GM21390 (cell line): ENCODE results near the gene RGS13.
A peak's percentile ranks its signal among the peaks of the same experiment; 100 is the strongest.

ENCODE experiments used
- ATAC-seq: cut with Tn5 transposase; IDR thresholded peaks from one replicate; pipeline ENCODE4 v1.9.1; 2021; ENCODE audit not compliant: unreplicated experiment

RGS13 gene

GRCh38 chr1:192626366-192627179 is 9.4 kb upstream of the RGS13 start:
- peak; percentile 88 for ATAC-seq

- ATAC-seq = peak; percentile 43
Measured at GRCh38 chr1:192627901-192628300, 8.0 kb upstream of the RGS13 start.

DNA sequence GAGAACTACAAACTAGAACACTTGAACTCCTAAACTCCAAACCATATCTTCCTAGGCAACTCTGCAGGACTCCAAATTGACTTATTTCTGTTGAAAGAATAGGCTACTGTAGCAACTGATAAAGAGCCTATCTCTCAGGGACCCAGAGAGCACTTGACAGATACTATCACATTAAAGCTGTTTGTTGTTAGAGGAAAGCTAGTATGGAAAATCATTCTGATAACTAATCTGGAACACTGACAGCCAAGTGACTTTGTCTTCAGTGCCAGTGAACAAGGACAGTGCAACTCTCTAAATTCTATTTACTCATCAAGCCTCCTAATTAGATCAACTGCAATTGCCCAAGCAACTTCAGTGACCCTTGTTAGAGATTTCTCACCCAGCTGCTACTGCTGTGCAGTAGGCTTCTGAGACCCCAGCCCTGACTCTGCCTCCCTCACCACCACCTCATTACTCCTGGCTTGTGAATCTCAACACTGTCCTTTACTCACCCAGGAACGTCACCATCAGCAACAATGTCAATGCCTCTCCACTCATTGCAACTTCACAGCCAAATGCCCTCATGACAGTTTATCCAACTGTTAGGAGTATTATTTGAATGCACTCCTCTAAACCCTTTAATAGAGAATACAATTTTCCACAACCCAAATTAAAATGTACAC is 7.4 kb upstream of the RGS13 start:
- ATAC-seq = no peak

DNA sequence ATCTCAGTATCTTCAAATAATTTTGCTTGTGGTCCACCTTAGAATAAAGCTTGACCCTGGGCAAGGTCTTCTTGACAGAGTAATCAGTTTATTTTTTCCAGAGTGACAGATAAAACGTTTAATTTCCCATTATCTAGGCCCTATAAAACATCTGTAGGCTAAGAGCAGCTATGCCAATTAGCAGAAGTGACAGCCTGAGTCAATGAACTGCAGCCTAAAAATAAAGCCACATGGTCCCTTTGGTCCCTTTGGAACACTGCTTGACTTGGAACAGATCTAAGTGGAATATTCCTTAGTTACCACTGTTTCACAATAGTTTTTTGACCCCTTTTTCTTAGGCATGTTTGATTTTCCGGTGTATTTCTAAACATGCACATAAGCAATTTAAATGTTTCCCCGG is 6.3 kb upstream of the RGS13 start:
- ATAC-seq = no peak

DNA sequence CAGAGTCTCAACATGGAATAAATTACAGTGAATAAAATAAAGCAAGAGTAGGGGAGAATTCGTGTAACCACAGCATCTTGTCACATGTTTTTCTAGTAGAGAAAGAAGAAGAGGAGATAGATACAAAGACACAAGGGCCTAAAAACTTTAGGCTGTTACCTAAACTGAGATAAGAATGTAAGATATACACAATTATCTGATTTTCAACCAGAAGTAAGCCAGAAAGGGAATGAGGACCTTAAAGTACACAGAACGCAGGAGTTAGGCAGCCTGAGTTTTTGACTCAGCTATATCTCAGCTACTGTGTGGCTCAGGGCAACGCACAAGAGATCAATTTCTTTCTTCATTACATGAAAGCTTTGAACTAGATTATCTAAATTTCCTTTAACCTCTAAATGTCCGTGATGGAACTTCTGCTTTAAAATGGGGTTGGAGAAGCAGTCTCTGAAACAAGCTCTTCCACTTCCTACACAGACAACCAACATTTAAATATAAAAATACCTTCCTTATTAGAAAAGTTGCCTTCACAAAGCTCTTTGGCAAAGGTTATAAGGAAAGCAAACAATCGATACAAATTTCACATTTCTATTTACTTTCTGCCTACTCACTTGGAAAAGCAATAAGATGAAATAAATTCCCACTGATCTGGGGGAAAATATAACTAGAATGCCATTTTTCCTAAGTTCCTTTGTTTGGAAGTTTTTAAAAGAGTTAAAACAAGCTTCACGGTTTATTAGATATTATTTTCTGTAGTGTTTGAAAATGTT is 5.2 kb upstream of the RGS13 start:
- no peak for ATAC-seq

DNA sequence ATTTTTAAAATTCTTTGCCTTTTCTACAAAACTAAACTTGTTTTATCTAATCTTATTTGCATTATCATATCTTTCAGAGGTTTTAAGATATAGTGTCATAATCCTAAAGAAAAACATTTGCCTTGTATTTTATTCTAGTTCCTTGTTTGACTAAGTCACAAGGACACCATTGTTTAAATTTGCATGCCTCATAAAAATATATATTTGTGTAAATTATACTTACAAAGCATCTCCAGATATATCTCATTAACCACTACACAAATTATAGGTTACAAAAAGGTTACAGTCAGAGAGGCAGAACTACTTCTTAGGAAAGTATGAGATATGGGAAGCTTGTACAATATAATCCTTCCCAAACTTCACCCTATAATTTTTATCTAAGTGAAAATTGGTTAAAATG is 4.2 kb upstream of the RGS13 start:
- ATAC-seq = no peak

GRCh38 chr1:192632188-192632587 is 3.8 kb upstream of the RGS13 start:
- no peak for ATAC-seq

DNA sequence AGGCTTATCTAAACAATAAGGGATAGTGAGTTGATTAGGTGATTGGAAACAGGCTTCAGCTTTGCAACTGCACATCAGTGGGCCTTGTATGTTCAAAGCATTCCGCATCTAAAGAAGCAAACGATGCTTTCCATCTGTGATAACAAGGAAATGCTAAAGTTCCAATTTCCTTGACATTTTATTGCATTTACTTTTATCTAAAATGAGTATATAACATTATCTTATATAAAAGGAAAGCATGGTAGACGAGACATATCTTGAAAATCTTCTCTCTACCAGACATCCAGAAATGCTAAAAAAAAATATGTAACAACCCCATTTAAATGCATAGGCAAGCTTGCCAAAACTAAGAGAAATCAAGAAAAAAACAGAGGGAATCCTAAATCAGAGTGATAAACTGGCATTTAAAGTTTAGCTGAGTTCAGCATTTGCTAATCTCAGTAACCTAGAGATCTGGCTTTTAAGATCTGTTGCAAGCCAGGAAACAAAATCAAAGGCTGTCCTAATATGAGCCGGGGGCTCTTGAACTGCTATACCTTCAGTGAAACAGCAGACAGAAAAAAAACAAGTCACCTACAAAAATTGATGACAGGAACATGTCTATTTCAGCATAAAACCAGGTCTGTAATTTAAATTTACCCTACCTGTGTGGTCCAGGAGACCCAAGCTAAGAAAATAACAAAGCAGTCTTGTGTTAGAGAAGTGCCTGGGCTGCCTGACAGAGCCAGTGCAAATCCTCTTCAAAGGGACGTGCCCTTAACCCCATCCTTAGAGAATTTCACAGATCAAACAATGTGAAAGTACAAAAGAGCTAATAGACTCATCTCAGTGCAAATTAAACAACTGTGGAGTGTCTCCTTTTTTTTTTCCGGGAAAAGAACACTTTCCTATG is 3.1 kb upstream of the RGS13 start:
- ATAC-seq = no peak

DNA sequence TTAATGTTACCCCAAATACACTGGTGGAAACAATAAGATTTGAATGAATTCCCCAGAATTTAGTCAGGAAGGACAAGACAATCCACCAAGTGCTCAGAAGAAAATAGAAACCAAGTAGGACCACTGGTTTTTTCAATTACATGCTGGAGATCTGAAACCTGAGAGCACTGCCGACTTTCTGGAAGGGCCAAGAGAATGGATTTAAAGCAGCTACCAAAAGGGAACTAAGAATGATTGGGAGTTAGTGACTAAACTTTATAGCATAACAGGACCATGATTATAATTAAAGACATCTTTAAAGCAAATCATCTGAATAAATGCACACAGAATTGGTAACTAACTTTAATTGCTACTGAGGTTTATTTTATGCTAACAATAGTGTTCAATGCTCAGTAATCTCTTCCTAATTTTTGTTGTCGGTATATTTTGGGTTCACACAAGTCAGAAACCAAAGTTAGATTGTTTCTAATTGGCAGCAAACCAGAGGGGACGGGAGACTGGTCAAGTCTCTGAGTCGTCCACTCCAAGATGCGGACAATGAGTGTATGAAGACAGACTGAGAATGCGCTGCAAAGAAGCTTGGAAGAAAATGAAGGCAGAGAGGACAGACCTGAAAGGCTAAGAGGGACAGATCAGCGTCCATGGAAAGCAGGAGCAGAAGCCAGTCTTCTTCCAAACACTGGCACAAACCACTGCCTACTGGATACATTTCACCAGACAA is 2.3 kb upstream of the RGS13 start:
- ATAC-seq = no peak

GRCh38 chr1:192635041-192635440 is 906 bp upstream of the RGS13 start:
- ATAC-seq = no peak

DNA sequence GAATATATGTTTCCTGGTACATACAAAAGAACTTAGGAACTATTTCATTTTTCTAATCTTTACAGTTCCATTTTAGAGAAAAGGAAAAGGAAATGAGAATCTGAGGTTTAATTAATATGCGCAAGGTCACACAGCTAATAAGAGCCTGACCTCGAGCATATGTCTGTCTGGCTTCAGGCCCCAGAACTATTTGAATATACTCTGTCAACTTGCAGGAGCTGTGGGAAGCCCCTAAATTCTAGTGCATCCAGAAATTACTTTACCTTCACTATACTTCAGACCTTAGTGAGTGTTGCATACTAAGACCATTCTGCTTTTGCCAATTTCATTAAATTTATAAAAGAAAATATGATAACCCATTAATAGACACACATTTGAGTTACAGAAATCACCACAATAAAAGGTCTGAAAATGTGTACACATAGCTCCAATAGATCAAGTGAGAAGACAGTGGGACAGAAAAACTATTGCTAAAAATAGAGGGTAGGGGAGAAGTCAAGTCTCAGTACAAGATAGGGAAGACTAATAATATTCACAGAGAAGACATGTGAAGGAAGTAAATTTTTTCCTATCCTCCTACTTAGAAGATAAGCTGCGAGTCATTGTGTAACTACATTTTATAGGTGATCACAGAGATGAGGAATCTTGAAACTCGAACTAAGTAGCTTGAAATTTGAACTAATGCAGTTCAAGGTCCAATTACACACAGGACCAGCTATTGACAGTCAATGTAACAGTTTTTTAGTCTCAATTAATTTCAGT is 3.8 kb downstream of the RGS13 start:
- ATAC-seq = peak; percentile 78

GRCh38 chr1:192652159-192652558 is 16.2 kb downstream of the RGS13 start:
- no peak for ATAC-seq

DNA sequence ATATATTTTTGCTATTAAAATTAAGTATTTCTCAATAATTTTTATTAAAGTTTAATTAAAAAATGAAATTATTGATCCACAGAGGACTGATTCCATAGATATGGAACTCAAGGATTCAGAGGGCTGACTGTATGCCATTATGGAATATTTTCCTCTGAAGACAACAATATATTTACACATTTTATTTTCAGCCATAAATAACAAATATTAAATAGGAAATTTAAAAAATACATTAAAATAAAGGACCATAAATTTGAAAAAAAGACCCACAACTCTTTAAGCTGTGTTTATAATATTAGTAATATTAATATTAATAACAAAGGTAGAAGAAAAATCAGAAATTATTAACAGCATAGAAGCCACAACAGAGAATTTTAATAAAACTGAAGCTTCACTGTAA is 18.2 kb downstream of the RGS13 start:
- ATAC-seq = no peak

DNA sequence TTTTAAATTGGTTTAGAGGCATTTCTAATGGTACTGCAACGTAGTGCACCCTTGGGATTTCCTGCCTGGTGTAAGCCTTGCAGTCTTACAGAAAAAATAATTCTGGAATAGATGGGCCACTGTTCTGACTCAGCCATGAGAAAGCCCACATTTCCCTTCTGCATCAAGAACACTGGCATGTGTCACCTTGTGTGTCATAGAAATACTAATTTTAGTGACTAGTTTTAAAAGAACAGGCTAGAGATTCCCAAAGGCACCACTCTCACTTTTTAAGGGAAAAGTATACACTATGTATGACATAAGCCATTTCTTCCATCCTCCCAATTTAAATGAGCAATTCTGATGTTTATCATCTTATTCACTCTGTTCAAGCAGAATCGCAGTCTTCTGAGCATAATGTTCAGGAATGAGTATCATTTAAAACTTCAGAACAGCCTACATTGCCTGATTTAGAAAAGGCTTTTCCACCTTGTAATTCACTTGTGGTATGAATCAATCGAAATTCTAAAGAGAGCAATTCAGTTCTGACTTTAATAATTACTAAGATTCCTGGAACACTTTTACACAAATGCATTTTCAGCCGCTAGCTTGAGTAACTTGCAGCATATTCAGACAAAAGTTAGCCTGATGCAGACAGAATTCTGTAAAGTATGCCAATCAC is 18.8 kb downstream of the RGS13 start:
- ATAC-seq = no peak

DNA sequence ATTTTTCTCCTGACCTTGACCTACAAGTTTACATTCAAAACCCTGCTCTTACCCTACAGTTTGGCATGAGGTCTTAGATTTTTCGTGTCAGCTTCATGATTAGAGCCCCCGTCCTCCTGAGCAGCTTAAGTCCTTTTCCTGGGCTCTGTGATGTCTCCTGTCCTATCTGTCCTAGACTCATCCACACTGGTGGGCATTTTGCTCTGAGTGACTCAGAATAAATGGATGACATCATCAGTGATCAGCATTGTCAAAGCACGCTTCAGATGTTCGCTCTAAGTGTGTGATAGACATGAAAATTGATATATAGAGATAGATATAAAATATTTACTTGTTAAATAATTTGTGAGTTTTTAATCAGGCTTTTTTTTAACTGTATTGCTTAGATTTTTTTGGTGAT is 21.8 kb downstream of the RGS13 start:
- no peak for ATAC-seq

DNA sequence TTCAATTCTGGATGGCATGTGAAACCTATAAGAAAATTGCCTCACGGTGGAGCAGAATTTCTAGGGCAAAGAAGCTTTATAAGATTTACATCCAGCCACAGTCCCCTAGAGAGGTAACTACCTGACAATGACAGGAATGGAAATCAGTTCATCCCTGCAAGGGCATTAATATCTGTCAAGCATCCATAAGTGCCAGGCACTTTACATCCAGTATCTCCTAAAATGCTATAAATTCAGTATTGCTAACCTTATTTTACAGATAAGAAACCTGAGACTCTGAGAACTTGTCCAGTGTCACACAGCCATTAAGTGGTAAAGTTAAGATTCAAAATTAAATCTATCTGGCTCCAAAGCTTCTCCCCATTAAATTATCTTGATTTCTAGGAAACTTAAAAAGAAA is 22.3 kb downstream of the RGS13 start:
- ATAC-seq = no peak

- ATAC-seq = no peak
Measured at GRCh38 chr1:192660613-192661012, 24.7 kb downstream of the RGS13 start.

GRCh38 chr1:192668409-192668983 is 32.5 kb downstream of the RGS13 start:
- no peak for ATAC-seq

GRCh38 chr1:192669174-192669573 is 33.2 kb downstream of the RGS13 start:
- no peak for ATAC-seq
